GM18868 (cell line): ENCODE results near the gene RNF13.
"Not testable (repeated sequence)": the region's sequence is repeated elsewhere in the genome, so short reads cannot be mapped to it uniquely, and the experiment has no call there.

Source experiments
- ATAC-seq: cut with Tn5 transposase; IDR thresholded peaks from one replicate; pipeline ENCODE4 v1.9.1; 2021; ENCODE audit warnings: mild to moderate bottlenecking, moderate library complexity; ENCODE audit not compliant: unreplicated experiment

RNF13 gene

DNA sequence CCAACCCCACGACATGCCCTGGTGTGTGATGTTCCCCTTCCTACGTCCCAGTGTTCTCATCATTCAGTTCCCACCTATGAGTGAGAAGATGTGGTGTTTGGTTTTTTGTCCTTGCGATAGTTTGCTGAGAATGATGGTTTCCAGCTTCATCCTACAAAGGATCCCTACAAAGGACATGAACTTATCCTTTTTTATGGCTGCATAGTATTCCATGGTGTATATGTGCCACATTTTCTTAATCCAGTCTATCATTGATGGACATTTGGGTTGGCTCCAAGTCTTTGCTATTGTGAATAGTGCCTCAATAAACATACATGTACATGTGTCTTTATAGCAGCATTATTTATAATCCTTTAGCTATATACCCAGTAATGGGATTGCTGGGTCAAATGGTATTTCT, 131.0 kb downstream of the RNF13 start:
- ATAC-seq: not testable (repeated sequence)

DNA sequence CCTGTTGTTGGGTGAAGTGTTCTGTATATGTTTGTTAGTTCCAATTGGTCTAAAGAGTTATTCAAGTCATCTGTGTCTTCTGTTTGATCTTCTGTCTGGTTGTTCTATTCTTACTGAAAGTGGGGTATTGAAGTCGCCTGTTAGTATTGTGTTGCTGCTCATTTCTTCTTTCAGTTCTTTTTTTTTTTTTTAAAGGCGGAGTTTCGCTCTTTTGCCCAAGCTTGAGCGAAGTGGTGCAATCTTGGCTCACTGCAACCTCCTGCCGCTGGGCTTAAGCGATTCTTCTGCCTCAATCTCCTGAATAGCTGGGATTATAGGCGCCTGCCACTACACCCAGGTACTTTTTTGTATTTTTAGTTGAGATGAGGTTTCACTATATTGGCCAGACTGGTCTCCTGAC, 134.2 kb downstream of the RNF13 start:
- ATAC-seq: no peak

DNA sequence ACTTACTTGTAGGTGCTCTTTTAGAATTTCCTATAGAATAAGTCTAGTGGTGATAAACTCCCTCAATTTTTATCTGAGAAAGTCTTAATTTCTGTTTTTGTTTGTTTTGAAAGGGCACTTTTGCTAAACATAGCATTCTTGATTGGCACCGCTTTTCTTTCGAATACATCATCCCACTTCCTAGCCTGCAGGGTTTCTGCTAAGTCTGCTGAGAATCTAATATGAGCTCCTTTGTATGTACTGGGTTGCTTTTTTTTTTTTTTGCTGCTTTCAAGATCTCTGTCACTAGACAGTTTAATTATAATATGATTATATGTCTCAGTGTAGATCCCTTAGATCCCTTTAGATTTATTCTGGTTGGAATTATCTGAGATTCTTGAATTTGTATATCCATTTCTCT, 136.2 kb downstream of the RNF13 start:
- ATAC-seq: no peak

DNA sequence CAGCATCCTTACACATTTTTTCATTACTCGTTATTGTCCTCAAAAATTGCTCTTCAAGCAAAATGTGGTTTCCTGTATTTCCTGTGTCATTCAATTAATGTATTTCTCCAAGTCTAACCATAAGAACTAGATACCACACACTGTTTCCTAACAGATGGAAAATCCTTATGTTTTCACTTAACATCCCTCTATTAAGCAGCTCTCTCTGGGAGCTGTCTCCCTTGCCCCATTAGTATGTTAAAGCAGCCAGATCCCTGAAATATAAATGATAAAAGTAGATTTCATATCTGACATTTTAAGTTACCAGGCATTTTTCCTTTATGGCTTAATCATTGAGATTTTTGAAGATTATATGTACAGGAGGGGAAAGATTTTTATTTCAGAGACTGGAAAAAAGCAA, 141.8 kb downstream of the RNF13 start:
- no peak for ATAC-seq

DNA sequence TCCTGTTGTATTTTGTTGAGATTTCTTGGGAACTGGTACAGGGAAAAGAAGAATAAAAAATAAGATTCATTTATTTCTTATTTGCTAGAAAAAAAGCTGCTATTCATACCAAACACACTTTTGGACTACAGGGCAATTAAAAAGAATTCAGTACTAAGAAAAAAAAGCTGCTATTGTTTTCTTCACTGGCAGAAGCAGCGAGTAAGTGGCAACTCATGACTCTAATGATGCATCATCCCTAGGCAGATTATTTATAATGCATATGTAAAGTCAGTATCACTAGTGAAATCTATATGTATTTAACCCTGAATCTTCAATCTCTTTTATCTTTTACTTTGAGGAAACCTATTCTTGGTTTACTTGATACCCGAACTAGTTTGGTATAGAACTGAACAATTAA, 142.4 kb downstream of the RNF13 start:
- no peak for ATAC-seq

DNA sequence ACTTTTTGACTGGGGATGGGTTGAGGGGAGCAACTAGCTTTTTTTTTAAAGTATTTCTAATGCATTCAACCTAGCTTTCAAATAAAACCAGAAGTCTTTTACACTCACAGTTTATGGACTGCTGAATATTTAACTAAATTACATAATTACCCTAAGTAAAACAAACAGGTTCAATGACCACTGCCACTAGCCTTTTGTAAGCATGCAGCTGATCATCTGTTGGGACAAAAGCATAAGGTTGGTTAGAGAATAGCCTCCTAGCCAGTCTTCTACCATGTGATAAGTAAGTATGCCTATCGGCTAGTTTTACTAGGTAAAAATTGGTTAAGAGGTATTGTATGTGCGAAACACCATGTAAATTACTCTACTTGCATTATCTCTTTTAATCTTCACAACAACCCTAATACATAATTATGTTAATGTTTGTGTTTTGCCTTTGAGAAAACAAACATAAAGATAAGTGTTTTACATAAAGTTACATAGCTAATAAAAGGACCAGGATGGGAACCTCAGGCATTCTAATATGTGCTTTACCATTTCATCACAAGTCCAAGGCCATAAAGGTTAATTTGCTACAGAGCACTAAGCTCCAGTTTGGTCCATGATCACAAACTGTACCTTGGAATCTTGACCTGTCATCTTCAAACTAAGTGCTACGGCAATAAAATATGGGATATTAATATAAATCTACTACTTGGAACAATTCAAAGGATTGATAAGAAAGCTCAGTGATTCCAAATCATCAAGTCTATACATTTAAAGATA, 144.5 kb downstream of the RNF13 start:
- ATAC-seq: no peak

DNA sequence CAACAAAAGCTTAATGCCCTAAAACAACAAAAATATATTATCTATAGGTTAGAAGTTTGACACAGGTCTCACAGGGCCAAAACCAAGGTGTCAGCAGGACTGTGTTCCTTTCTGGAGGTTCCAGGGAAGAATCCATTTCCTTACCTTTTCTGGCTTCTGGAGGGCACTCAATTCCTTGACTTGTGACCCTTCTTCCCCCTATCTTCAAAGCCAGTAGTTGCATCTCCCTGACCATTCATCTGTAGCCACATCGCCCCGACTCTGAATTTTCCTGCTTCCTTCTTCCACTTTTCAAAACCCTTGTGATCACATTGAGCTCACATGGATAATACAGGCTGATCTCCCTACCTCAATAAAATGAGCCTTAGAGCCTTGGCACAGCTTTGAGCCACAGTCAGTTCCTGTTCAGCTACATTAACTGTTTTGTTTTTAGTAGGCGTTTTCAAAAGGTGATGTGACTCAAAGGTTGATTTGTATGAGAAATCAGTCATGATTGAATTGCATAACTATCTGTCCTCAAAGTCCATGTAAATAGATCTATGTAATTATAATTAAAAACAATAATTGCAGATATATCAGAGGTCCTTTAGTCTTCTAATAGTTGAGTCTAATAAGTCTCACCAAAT, 145.3 kb downstream of the RNF13 start:
- no peak for ATAC-seq

DNA sequence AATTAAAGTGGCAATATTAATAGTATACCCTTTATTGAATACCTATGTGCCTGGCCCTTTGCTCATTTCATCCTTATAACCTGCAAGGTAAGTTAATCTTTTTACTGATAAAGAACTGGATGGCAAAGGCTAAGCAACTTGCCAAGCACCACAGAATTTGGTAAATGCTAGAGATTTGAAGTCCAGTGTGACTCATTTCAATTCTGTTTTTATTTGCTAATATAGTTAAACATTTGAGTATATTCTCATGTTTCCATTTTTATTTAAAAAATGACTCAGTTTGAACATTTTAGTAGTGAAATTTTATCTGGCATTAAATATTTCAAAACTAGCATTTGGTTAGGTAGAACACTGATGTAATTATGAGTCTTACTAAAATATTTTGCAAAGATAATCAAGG, 146.4 kb downstream of the RNF13 start:
- no peak for ATAC-seq

DNA sequence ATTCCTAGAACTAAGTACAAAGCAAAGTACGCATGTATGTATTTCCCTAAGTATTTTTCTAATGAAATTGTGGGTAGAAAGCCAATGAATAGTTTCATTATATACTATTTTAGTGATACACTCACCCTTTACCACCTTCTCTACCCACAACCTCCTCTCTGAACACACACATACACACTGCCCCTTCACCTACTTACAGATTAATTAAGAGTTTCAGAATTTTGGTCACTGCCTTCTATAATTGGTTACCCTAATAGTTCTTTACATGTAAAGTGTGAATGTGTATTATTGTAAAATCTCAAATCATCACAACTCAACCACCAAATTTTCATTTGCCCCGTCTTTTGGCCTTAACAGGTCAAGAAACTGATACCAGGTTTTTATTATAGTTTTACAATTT, 150.5 kb downstream of the RNF13 start:
- ATAC-seq: no peak

DNA sequence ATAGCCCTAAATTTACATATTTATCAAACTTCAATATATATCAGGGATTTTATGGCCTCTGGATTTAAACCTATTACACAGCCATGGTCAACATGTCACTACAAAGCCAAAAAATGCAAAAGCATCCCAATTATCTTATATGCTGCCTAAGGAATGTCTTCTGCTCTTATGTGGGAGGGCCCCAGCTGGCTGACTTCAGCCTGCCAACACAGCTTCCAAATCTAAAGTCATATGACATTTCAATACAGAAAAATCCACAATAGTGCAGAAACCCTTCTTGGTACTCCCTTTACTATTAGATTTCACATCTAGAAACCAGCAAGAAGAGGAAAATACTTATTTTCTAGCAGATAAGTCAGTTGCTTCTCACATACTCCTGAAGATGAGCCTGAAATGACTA, 151.3 kb downstream of the RNF13 start:
- no peak for ATAC-seq

DNA sequence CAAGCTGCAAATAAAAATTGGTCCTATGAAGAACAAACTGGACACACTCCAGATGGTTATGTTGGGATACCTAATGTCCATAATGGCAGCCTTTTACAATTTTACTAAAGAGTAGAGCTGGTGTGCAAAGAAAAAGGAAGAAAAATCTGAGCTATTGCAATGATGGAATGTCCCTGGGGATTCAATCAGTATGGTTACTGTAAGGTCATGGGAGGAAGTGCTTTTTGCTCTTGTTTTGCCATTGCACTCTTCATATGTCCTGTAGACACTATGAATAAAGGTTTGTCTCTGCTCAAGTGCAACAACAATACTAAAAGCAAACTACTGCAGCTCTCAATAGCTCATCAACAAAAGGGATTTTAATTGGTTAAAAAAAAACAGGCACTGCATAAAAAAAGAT, 152.3 kb downstream of the RNF13 start:
- ATAC-seq: no peak

DNA sequence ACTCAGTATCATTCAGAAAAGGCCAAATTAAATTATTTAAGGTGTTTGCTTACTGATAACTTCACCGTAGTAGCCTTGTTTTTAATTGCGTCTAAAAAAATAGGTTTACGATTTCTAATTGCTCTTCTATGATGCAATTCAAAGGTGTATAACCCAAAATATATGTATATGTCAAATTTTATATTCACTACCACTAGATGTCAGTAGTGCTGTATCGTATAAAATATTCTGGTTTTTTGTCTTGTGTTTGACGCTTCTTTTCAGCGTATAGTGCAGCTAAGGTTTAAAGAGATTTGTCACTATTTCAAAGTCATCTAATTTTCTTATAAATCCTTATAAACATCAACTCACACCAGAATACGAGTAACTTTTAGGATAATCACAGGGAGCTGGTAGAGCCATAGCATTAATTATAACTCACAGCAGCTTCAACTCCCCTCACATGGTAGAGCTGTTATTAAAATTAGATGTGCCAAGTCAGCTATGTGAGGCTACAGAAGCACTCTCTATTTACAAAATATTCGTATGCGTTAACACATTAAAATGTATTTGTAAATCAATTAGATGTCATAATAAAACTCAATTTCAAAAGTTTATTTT, 154.2 kb downstream of the RNF13 start:
- ATAC-seq: no peak

DNA sequence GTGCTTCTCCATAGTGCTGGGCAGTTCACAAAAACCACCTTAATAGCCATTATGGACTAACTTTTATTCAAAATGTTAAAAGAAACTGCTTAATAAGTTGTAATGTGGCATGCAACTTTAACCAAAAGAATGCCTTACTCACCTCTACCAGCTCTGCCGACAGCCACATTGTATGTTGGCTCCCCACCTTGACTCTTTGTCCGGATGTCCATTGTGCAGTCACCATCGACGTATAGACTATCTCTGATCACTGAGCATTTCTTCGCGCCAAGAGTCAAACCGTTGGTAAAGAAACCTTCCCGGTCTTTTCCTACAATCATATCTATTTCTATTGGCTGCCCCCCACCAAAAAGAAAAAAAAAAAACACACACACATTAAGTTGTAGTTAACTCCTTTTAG, 155.2 kb downstream of the RNF13 start:
- no peak for ATAC-seq

DNA sequence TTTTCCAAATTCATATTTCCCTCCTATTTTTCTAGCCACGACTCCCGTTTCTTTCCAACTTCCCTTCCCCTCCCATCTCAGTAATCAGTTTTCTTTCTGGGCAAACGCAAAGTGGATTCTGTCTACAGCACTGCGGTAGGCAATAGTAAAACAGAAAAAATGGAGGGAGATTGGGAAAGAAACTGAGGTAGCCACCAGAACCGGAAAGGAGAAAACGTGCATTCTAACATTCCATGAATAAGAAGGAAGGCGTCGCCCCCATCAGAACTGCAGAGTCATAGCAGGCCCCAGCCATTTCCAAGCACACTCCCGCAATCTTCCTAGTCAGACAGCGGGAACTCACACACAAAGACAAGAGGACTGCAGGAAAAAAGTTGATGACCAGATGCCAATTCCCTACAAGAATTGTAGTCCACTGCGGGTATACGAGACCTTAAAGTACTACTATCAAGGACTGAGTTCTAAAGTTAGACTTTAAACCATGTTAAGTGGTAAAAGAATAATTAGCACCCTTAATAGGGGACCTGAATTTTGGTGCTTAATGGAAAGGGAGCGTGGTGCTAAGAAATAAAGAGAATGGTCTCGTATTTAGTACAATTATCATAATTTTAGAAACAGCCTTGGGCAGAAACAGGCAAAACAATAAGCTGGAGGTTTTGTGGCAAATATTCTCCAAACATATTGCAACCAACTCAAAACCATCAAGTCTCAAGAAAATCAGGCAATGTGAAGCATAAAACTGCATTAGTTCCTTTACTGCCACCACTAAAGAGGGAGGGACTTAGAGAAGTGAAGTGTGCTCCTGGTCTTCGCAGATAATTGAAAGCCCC, 156.3 kb downstream of the RNF13 start:
- no peak for ATAC-seq

DNA sequence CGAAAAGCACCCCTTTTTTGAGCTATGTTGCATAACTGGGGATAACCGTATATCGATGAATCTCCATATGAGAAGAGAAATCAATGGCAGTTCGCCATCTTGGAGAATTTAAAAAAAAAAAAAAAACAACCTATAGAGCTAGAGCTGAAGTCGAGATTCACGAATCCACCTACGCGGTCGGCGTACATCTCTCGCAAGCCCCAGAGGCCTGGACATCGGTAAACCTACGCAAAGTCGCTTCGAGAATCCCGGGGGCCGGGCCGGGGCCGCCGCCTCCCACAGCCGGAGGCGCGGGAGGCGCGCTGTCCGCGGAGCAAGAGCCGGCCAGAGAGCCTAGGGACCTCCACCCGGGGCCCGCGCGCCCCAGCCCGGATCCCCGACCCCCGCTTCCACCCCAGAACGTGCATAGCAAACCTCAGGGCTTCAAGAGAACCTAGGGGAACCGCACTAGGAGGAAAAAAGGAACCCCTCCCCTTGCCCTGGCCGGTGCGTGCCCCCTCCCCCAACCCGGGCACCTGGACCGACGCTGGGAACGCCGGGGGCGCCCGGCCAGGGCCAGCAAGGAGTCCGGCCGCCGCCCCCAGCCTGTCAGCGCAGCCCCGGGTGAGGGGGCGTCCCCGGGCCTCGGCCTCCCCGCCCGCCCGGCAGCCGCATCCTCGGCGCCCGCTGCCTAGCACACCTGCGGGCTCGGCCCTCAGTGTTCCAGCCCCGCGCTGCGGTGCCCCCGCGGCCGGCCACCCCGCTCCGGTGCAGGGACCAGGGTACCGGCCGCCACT, 157.1 kb downstream of the RNF13 start:
- ATAC-seq: peak; percentile 64

DNA sequence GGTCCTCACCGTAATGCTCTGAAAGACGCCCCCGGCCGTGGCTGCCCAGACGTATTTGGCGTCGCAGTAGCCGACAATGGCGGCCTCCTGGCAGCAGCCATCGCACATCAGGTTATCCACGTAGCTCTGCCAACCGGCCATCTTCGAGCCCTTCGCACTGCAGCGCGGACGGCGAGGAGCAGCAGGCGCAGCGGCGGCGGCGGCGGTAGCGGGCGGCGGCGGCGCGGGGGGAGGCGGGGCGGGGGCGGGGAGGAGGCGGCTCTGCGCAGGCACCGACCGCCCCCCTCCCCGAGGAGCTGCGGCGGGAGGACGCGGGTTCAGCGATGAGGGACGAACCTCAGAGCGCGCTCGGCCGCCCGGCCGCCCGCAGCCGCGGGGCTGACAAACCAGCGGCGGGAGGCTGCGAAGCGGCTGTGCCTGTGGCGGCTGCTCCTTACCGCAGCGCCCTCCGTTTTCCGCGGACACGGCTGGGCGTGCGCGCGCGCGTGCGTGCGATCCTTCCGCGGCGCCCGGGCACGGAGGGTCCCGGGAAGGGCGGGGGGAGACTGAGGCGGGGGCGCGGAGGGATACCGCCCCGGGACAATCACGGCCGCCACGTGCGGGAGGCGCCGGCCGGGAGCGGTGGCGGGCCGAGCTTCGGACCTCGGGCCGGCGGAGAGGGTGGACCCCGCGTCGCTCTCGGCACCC, 157.8 kb downstream of the RNF13 start, which contains the start of gene PFN2:
TSS of gene PFN2 (minus strand) at position 180 of the 687 bp plus-strand sequence. CDS start at position 141, 39 bp downstream.
- ATAC-seq: peak; percentile 51

DNA sequence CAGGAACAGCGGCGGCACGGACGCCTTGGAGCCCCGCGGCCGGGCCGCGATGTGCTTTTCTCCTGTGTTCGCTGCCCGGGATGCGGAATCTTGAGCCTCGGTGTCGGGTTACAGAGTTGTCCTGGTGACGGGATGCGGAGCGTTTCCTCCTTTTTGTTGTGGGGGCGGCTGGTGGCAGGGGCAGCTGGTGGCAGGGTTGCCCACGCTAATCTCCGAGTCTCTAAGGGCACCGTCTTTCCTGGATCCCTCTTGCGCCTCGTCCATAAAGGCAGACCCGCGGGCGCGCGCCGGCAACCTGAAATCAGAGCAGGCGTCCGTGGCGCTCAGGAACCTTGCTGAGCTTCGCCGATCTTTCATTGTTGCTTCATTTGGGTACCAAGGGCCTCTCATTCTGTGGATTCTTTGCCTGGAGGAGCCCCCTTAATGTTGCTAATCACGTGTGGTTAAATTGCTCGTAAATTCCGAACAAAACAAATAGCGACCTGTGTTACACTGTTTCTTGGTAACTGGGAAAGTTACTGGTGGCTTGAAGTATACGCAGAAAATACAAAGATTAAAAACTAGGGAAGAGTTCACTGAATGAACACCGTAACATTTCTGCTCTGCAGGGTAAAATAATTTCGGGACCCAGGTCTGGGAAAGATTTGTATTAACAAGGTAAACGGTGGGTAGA, 158.5 kb downstream of the RNF13 start:
- peak; percentile 5 for ATAC-seq

DNA sequence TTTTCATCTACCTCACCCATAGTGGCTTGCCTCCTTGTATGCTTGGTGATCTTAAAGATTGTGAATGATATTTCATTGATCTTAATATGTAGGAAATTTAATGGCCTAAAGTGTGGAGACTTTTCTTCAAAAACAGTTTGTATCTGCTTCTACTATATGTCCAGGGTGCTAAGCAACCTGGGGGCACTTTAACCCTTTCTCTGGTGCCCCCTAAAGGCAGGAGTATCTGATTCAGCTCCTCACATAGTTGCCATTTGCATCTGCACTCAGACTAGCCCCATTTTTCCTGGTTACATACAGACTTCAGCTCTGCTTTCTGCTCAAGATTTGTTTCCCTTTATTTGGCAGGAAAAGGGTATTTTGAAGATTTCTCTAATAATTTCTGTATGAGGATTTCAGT, 162.9 kb downstream of the RNF13 start:
- no peak for ATAC-seq

DNA sequence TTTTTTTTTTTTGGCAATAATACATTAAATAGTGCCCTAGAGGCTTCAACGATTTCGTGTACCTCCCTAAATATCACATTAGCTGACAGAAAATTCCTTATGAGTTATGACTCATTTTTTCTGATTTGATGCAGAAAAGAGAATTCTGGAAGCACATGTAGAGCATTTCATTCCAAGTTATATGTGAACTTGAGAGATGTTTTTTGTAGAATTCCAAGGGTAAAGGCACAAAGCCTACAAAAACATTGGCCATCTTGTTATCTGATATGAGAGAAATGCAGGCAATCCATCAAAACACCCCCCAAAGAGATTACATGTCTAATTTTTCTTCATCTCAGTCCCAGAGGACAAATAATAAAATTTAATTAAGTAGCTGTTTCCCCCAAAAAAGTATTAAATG, 164.4 kb downstream of the RNF13 start:
- no peak for ATAC-seq
